Esophagus muscularis mucosa (tissue), 4 donors: ENCODE data around the gene QSER1. TPM values are rescaled to one million over a fixed set of nuclear protein-coding genes. Genes with fewer than 3 reads are reported as not detected.

Experiments used
- DNase-seq: peaks from one replicate; pipeline ENCODE4 v3.0.0-alpha.2; 2017; ENCODE audit errors: extremely low spot score
- H3K27ac ChIP-seq, 4 donors: fragments of 200-600 bp; sonication (generic); replicated peaks in 1 of 4; 1 replicate in 3 of 4; 2 replicates in 1 of 4; pipeline ENCODE4 v1.5.1; 2016 to 2019; ENCODE audit warnings: mild to moderate bottlenecking in 1 of 4
- H3K27me3 ChIP-seq, 4 donors: fragments of 200-600 bp; sonication (generic); one replicate each; pipeline versions ENCODE4 v1.5.1 to v1.6.0; 2016 to 2019
- H3K36me3 ChIP-seq, 4 donors: fragments of 200-600 bp; sonication (generic); one replicate each; pipeline ENCODE4 v1.5.1; 2016 to 2019
- H3K4me1 ChIP-seq, 4 donors: fragments of 200-600 bp; sonication (generic); one replicate each; pipeline ENCODE4 v1.5.1; 2016 to 2019
- H3K4me3 ChIP-seq, 4 donors: fragments of 200-600 bp; sonication (generic); 1 replicate in 2 of 4; 2 replicates in 2 of 4; pipeline ENCODE4 v1.5.1; 2016 to 2019; ENCODE audit warnings: mild to moderate bottlenecking in 4 of 4, moderate library complexity in 1 of 4
- H3K9me3 ChIP-seq, 4 donors: fragments of 200-600 bp; sonication (generic); 1 replicate in 3 of 4; 2 replicates in 1 of 4; pipeline ENCODE4 v1.5.1; 2016 to 2019
- CTCF ChIP-seq, 3 experiments: fragments of 200-600 bp in 2 of 3; fragments of 450-650 bp in 1 of 3; sonication (generic) in 2 of 3; IDR thresholded peaks; one replicate each; pipeline ENCODE4 v1.5.1; 2017 to 2019; ENCODE audit warnings: antibody characterized with exemption in 3 of 3, mild to moderate bottlenecking in 2 of 3, moderate library complexity in 1 of 3
- EP300 ChIP-seq: sonication (generic); formaldehyde crosslinking; IDR thresholded peaks from one replicate; pipeline ENCODE4 v1.6.1; 2017; ENCODE audit warnings: antibody characterized with exemption
- POLR2A ChIP-seq: fragments of 450-650 bp; IDR thresholded peaks from one replicate; pipeline ENCODE4 v1.6.1; 2017; ENCODE audit warnings: antibody characterized with exemption, moderate library complexity, mild to moderate bottlenecking, low read depth
- POLR2AphosphoS5 ChIP-seq, 2 donors: sonication (generic); formaldehyde crosslinking; IDR thresholded peaks; one replicate each; pipeline ENCODE4 v1.6.1; 2017; ENCODE audit warnings: antibody characterized with exemption in 2 of 2
- WGBS: methylation state at CpG from one replicate; pipeline ENCODE4 v1.1.5; 2018; 5-methylcytosine and 5-hydroxymethylcytosine counted together
- intact Hi-C: fragments of 100-400 bp; cut with DNase I; formaldehyde crosslinking; loops from one replicate; pipeline ENCODE4 v1.15.1; 2023
- total RNA-seq, 4 donors: library from RNA; depleted of rRNA; stranded (reverse); fragments of >200 nt; gene quantifications; one replicate each; pipeline versions ENCODE4 v1.1.0 to v1.2.1, GENCODE V29; 2016

QSER1 gene
- total RNA-seq: 10 to 100 TPM; 18.9 to 23.7 (median 21.9) TPM

GRCh38 chr11:32892355-32893092 lies at the start of gene QSER1:
QSER1 (plus strand) TSS chr11:32892811; CDS start chr11:32893126, 315 bp downstream.
- WGBS: 0% methylated on average over 5 of the region's 91 CpGs
- peaks cover 10 to 32% (median 21%) of the 10 kb centered on the region in 4 donors for H3K4me1 ChIP-seq
- H3K4me3 ChIP-seq: peak within 1 kb of the TSS; percentile 71 to 99 (median 96)
- TF ChIP-seq POLR2A (peak; percentile 60), POLR2AphosphoS5 (IDR thresholded peaks at IDR 0.05) (peak in 1 of 2 donors; percentile 84), CTCF (IDR thresholded peaks at IDR 0.05) (no peak), EP300 (no peak)
- H3K27me3 ChIP-seq: no peaks in the 10 kb centered on the region
- intact Hi-C loops: loop anchor here (5.0 kb wide), 1 partner anchor 145 kb away; the partner anchor contains the start of gene TCP11L1
- H3K27ac ChIP-seq: peak within 1 kb of the TSS; percentile 85 to 97 (median 96)
- H3K9me3 ChIP-seq: no peaks in the 10 kb centered on the region
- peak; percentile 93 for DNase-seq
- H3K36me3 ChIP-seq: no peaks in the 10 kb centered on the region

- TF ChIP-seq POLR2A (no peak), CTCF (IDR thresholded peaks at IDR 0.05) (no peak), POLR2AphosphoS5 (IDR thresholded peaks at IDR 0.05) (no peak)
- Histone ChIP-seq H3K9me3 (no peaks in the 10 kb centered on the region), H3K36me3 (no peaks in the 10 kb centered on the region), H3K4me1 (no peaks in the 10 kb centered on the region), H3K27ac (no peak overlapping the region), H3K4me3 (no peak overlapping the region), H3K27me3 (no peaks in the 10 kb centered on the region)
- WGBS: 76% methylated on average over 3 of the region's 3 CpGs
- no peak for DNase-seq
- intact Hi-C loops: no loop called here
Measured at GRCh38 chr11:32843544-32843943, 49.1 kb upstream of the QSER1 start.

- intact Hi-C loops: no loop called here
Measured at GRCh38 chr11:32847511-32847910, 45.1 kb upstream of the QSER1 start.

GRCh38 chr11:32849761-32850160 lies 42.9 kb upstream of the QSER1 start:
- Histone ChIP-seq H3K27me3 (no peaks in the 10 kb centered on the region), H3K27ac (no peak overlapping the region), H3K36me3 (no peaks in the 10 kb centered on the region), H3K4me1 (no peaks in the 10 kb centered on the region), H3K9me3 (no peaks in the 10 kb centered on the region), H3K4me3 (no peak overlapping the region)
- no peak for DNase-seq
- WGBS: 83% methylated on average over 1 of the region's 1 CpG
- TF ChIP-seq POLR2AphosphoS5 (IDR thresholded peaks at IDR 0.05) (no peak), POLR2A (no peak), CTCF (IDR thresholded peaks at IDR 0.05) (no peak), EP300 (no peak)
- intact Hi-C loops: no loop called here

More at GRCh38 chr11:32847511-32847910, 45.1 kb upstream of the QSER1 start:
- Histone ChIP-seq H3K9me3 (no peaks in the 10 kb centered on the region), H3K27ac (no peak overlapping the region), H3K27me3 (no peaks in the 10 kb centered on the region), H3K4me1 (no peaks in the 10 kb centered on the region), H3K36me3 (no peaks in the 10 kb centered on the region), H3K4me3 (no peak overlapping the region)
- 81% methylated on average over 2 of the region's 2 CpGs for WGBS
- DNase-seq: no peak
- TF ChIP-seq POLR2AphosphoS5 (IDR thresholded peaks at IDR 0.05) (no peak), EP300 (no peak), CTCF (IDR thresholded peaks at IDR 0.05) (no peak), POLR2A (no peak)

- intact Hi-C loops: no loop called here
- Histone ChIP-seq H3K9me3 (no peaks in the 10 kb centered on the region), H3K4me1 (no peaks in the 10 kb centered on the region), H3K4me3 (no peak overlapping the region), H3K27ac (no peak overlapping the region), H3K36me3 (no peaks in the 10 kb centered on the region), H3K27me3 (no peaks in the 10 kb centered on the region)
- DNase-seq: no peak
- TF ChIP-seq POLR2AphosphoS5 (IDR thresholded peaks at IDR 0.05) (no peak), EP300 (no peak), POLR2A (no peak), CTCF (IDR thresholded peaks at IDR 0.05) (no peak)
- WGBS: 68% methylated on average over 1 of the region's 1 CpG
Measured at GRCh38 chr11:32851251-32851650, 41.4 kb upstream of the QSER1 start.
